GM18861 (cell line): Measurements from ENCODE around the gene EXOC6B.
"Not testable (repeated sequence)": the region's sequence is repeated elsewhere in the genome, so short reads cannot be mapped to it uniquely, and the experiment has no call there.

Source experiments
- ATAC-seq: cut with Tn5 transposase; IDR thresholded peaks from one replicate; pipeline ENCODE4 v1.9.1; 2021; ENCODE audit not compliant: unreplicated experiment

Gene EXOC6B

GRCh38 chr2:72483346-72483745, 342.5 kb downstream of the EXOC6B start:
- no peak for ATAC-seq

- ATAC-seq = no peak
Observed at GRCh38 chr2:72475246-72475645, 350.6 kb downstream of the EXOC6B start.

DNA sequence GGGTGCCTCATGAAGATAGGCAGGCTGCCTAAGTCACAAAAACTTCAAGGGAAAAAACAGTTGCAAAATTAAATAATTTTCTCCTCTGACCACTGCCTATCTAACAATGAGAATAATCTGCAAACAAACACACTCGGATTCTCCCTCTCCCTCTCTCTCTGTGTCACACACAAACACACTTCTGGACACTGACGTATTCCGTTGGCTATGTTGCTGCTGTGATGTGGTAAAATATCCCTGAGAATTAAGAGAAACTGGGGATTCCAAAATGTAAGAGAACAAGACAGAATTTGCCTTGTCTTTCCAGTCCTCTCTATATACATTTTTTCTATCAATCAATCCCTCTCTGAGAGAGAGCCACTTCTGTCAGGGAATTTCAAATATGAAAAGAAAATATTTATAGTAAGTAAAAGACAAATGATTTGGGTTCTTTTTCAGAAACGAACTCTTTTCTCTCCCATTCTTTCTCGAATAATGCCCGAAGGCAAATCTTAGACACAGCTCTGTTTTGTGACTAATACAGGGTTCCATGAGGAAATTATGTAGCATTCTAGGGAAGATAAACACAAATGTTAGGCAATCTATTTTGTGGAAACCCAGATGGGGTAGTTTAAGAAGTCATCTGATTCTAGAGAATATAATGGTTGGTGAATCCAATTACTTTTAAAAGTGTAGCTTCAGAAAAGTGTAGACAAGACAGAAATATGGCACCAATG, 367.9 kb downstream of the EXOC6B start:
- no peak for ATAC-seq

GRCh38 chr2:72454189-72454588, 371.6 kb downstream of the EXOC6B start:
- no peak for ATAC-seq

- no peak for ATAC-seq
Observed at GRCh38 chr2:72442270-72442669, 383.6 kb downstream of the EXOC6B start.

DNA sequence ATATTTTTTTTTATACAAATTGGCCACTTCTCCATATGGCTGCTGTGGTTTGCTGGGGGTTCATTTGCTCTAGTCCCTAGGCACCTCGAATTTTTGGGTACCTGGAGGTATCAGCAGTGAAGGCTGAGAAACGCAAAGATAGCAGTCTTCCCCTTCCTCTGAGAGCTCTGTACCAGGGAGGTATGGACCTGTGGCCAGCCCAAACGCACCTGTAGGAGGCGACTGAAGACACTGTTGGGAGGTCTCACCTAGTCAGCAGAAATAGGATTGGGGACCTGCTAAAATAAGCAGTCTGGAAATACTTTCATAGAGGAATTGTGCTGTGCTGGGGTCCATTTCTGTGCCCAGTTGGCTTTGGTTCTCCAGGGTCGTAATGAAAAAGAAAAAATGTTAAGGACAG, 385.9 kb downstream of the EXOC6B start:
- ATAC-seq = no peak

DNA sequence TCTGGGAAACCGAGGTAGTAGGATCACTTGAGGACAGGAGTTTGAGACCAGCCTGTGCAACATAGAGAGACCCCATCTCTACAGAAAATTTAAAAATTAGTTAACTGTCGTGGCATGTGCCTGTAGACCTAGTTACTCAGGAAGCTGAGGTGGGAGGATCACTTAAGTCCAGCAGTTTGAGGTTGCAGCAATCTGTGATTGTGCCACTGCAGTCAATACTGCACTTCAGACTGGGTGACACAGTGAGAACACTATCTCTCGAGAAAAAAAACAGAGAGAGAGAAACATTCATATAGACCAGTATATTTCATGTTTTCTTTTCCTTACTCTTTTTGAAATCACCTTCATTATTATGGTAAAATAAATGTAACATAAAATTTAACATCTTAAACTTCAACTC, 387.5 kb downstream of the EXOC6B start:
- no peak for ATAC-seq

GRCh38 chr2:72431737-72432136, 394.1 kb downstream of the EXOC6B start:
- ATAC-seq = no peak

- no peak for ATAC-seq
Observed at GRCh38 chr2:72427022-72427861, 398.6 kb downstream of the EXOC6B start.

DNA sequence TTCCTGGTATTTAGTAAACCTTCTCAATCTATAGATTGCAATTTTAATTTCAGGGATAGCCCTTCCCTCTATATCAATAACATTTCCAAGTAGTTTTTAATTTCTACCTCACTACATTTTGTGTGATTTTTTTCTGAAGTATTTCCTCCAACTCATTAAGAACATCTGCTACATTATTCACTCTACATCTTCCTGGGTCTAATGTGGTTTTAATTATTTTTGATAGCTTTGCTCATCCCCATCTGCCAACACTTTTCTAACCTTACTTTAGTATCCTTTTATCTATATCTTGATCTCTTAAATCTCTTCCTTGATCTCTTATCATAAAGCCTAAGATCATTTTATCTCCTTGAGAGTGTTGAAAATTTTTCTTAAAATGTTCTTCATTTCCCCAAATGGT, 399.8 kb downstream of the EXOC6B start:
- no peak for ATAC-seq

DNA sequence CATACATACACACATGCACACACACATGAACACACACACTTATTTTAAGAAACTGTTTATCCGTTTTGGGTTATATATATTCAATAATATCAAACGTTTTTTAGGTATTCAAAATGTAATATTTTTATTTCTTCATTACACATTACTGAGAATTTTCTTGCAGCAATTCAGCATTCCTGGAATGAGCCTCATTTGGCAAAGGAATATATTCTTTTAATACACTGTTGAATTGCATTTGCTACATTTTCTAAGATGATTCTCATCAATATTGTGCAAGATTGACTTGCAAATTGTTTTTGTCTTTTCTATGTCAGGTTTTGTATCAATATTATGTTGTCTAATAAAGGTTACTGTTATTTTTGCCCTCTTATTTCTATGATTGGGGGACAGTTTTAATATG, 402.1 kb downstream of the EXOC6B start:
- ATAC-seq = no peak

- not testable (repeated sequence) for ATAC-seq
Observed at GRCh38 chr2:72421771-72422379, 404.0 kb downstream of the EXOC6B start.

- no peak for ATAC-seq
Observed at GRCh38 chr2:72415781-72416475, 409.9 kb downstream of the EXOC6B start.

DNA sequence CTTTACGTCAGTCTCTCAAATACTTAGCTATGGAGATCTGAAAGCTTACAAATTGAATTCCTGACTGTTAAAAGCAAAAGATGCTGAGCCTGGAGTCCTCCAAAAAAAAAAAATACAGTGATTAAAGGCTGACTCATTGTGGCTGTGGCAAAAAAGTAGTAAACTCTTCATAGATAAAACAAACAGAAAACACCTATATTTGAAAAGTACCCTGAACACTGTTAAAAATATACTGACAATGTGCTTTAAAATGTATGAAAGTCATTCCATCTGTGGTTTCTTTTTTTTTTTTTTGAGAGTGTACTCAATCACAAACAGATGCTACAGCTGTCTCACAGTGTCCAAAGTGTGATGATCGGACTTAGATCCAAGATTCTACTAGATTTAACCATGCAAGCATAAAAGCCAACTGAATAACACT, 410.6 kb downstream of the EXOC6B start:
- no peak for ATAC-seq

DNA sequence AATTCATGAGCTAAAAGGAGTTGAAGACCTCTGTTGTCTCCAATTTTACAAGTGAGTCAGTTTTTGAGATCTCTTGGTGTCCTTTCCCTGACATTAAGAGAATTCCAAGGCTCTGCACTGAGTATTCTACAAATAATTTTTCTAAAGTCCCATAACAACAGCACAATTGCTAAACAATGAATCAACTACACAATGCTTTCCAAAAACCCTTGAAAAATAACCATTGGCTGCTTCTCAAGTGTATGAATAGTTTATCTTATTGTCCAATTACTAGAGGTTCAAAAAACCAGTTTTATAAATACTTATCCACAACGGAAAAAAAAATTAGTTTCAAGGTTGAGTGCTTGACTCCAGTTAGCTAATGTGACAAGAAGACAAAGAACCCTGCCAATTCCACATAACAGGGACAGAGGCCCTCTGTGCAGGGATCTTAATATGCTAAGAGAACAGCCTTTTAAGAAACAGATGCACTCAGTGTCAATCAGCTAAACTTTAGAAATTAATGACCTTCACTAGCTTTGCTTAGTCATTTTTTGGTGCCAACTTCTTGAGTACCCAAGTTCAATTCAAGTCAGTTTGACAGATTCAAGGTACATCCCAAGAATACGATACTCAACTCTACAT, 411.6 kb downstream of the EXOC6B start:
- ATAC-seq = no peak

DNA sequence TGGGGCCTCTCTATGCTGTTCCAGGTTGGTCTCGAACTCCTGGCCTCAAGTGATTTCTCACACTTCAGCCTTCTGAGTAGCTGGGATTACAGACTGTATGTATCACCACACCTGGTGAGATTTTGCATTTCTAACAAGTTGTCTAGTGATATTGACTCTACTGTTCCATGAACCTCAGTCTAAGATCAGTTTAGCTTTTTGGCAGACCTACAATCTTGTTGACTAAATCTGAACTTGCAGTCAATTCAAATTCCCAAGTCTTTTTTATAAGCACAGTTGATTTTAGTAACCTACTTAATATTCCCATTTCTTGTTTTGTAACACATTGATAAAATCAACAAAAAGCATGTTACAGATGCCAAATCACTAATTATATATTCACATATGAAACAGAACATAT, 412.1 kb downstream of the EXOC6B start:
- ATAC-seq = no peak

DNA sequence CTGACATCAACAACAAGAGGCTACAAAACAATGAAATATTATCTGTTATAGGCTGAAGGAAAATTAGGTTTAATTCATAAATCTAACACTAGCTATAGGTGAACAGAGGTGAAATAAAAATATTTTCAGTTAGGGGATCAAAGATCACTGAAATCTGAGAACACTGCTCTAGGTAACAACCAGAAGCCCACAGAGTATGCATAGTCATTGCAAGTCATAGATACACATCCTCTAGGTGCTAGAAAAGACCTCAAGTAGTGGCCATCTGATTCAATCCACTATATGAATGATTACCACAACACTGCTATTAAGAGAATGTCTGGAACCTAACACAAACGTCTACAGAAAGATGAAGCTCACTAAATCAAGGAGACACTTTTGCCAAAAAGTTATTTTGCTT, 413.6 kb downstream of the EXOC6B start:
- no peak for ATAC-seq

GRCh38 chr2:72399879-72400278, 426.0 kb downstream of the EXOC6B start:
- no peak for ATAC-seq

DNA sequence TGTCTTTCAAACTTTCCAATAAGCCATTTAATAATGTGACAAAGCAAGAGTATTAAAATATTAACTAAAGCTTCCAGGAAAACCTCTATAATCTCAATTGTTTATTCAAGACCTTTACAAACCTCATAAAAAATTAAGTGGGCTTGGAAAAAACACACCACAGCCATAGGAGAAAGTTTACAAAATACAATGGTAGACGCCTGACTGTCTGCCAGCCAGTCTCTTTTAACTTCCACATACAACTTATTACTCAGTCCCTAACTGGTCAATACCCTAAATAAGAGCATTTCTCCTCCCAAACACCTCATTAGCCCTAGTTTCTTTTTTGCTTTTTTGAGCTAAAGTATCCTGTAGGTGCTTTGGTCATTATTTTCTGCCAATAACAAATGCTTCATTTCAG, 430.7 kb downstream of the EXOC6B start:
- no peak for ATAC-seq

GRCh38 chr2:72394541-72395070, 431.2 kb downstream of the EXOC6B start:
- no peak for ATAC-seq

DNA sequence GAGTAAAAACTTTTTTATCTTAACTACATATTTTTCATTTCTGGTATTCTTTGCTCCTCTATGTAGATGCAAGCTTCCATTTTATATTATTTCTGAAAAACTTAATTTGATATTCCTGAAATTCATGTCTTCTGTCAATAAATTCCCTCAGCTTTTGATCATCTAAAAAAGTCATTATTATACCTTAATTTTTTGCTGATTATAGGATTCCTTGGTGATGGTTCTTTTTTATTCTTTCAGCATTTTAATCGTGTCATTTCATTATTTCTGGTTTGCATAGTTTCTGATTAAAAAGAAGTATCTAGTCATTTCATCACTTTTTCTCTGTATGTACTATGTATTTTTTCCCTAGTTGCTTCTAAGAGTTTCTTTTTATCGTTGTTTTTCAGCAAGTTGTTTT, 436.4 kb downstream of the EXOC6B start:
- no peak for ATAC-seq
